HCT116 (cell line): ENCODE data around the gene GRK5. TPM values are rescaled to one million over a fixed set of nuclear protein-coding genes. Genes with fewer than 3 reads are reported as not detected.
A peak's percentile ranks its signal among the peaks of the same experiment; 100 is the strongest.

ENCODE experiments used
- ATAC-seq: fragments of 200-7000 bp; cut with Tn5 transposase; 2 replicates; pipeline ENCODE4 v1.9.1; 2020; ENCODE audit warnings: mild to moderate bottlenecking, moderate library complexity
- BruUV-seq: library from RNA; stranded (reverse); fragments of 400-500 nt; replicated peaks from 2 replicates; lab custom pipeline; 2021; lab: Mats Ljungman, UMichigan
- CTCF ChIA-PET: fragments of 300-600 bp; sonication (Branson Sonifier 250); formaldehyde crosslinking; loops from one replicate; lab custom pipeline; 2021; ENCODE audit warnings: antibody characterized with exemption; lab: Charles Lee
- POLR2A ChIA-PET: fragments of 300-600, 350-600 bp; sonication (Branson Sonifier 250); formaldehyde crosslinking; loops from one replicate; lab custom pipeline; 2021; ENCODE audit warnings: antibody characterized with exemption; lab: Charles Lee
- RAD21 ChIA-PET, 2 experiments: fragments of 300-600 bp; sonication (Branson Sonifier 250); formaldehyde crosslinking; loops; one replicate each; lab custom pipeline; 2023; ENCODE audit warnings: low total read pairs in 2 of 2; ENCODE audit not compliant: uncharacterized antibody in 2 of 2, unreplicated experiment in 2 of 2, low non-redundant PET in 1 of 2; lab: Charles Lee
- DNase-seq: peaks from one replicate; pipeline ENCODE4 v3.0.0-alpha.2; 2010; ENCODE audit warnings: low read depth, low spot score
- H2AFZ ChIP-seq: fragments of 200-600 bp; shearing (Covaris generic), sonication (generic); 2 replicates; pipeline ENCODE4 v1.6.1; 2017; ENCODE audit warnings: low read depth, mixed run types, mixed read lengths, antibody characterized with exemption, low read length; ENCODE audit not compliant: poor library complexity, severe bottlenecking
- H3K27ac ChIP-seq: 2 replicates; pipeline ENCODE4 v1.5.1; 2012; ENCODE audit warnings: low read depth, low read length
- H3K27me3 ChIP-seq: fragments of 200-600 bp; sonication (generic); 2 replicates; pipeline ENCODE4 v1.6.1; 2016; ENCODE audit warnings: mixed run types, low read length, mixed read lengths; ENCODE audit not compliant: insufficient read depth
- H3K36me3 ChIP-seq, 2 experiments: fragments of 200-500 bp in 1 of 2; fragments of 200-600 bp in 1 of 2; sonication (Bioruptor generic) in 1 of 2; sonication (generic) in 1 of 2; 2 replicates each; pipeline versions ENCODE4 v1.5.1 to v1.6.1; 2014 to 2016; ENCODE audit warnings: low read length in 2 of 2, inconsistent platforms in 1 of 2, mixed read lengths in 1 of 2, mixed run types in 1 of 2; ENCODE audit not compliant: insufficient read depth in 2 of 2, control insufficient read depth in 1 of 2
- H3K4me1 ChIP-seq, 2 experiments: fragments of 200-600 bp in 1 of 2; sonication (generic) in 1 of 2; 2 replicates each; pipeline versions ENCODE4 v1.5.1 to v1.6.1; 2012 to 2017; ENCODE audit warnings: low read length in 2 of 2, inconsistent platforms in 1 of 2, mild to moderate bottlenecking in 1 of 2, mixed read lengths in 1 of 2, mixed run types in 1 of 2, moderate library complexity in 1 of 2; ENCODE audit not compliant: insufficient read depth in 2 of 2, control insufficient read depth in 1 of 2
- H3K4me2 ChIP-seq: fragments of 200-600 bp; sonication (generic); 2 replicates; pipeline ENCODE4 v1.6.1; 2017; ENCODE audit warnings: mixed run types, low read length, mixed read lengths
- H3K4me3 ChIP-seq, 2 experiments: fragments of 200-600 bp in 1 of 2; sonication (generic) in 1 of 2; replicated peaks in 1 of 2; 2 replicates each; pipeline ENCODE4 v1.5.1; 2011 to 2016; ENCODE audit warnings: low read length in 2 of 2, control low read depth in 1 of 2, low read depth in 1 of 2, mild to moderate bottlenecking in 1 of 2, mixed read lengths in 1 of 2, mixed run types in 1 of 2
- H3K79me2 ChIP-seq: fragments of 200-600 bp; sonication (generic); 2 replicates; pipeline ENCODE4 v1.6.1; 2017; ENCODE audit warnings: mild to moderate bottlenecking, mixed run types, low read length, moderate library complexity, mixed read lengths; ENCODE audit not compliant: insufficient read depth
- H3K9ac ChIP-seq: fragments of 200-600 bp; sonication (generic); 2 replicates; pipeline ENCODE4 v1.6.1; 2016; ENCODE audit warnings: low read length, mixed read lengths
- H3K9me2 ChIP-seq: fragments of 200-600 bp; sonication (generic), shearing (Covaris generic); 2 replicates; pipeline ENCODE4 v1.6.1; 2017; ENCODE audit warnings: mixed run types, mild to moderate bottlenecking, moderate library complexity; ENCODE audit not compliant: insufficient read depth
- H3K9me3 ChIP-seq, 2 experiments: fragments of 200-500 bp in 1 of 2; fragments of 200-600 bp in 1 of 2; sonication (Bioruptor generic) in 1 of 2; sonication (generic) in 1 of 2; 2 replicates each; pipeline ENCODE4 v1.6.1; 2014 to 2017; ENCODE audit warnings: low read length in 2 of 2, mixed read lengths in 2 of 2, inconsistent platforms in 1 of 2, low read depth in 1 of 2, mild to moderate bottlenecking in 1 of 2, mixed run types in 1 of 2, moderate library complexity in 1 of 2; ENCODE audit not compliant: control insufficient read depth in 1 of 2, insufficient read depth in 1 of 2
- H4K20me1 ChIP-seq: fragments of 200-600 bp; sonication (generic), shearing (Covaris generic); 2 replicates; pipeline ENCODE4 v1.6.1; 2017; ENCODE audit warnings: mixed run types, mild to moderate bottlenecking, moderate library complexity; ENCODE audit not compliant: insufficient read depth
- CBX3 ChIP-seq: IDR thresholded peaks from 2 replicates; pipeline ENCODE4 v1.6.1; 2012; ENCODE audit warnings: low read depth
- CEBPB ChIP-seq: IDR thresholded peaks from 2 replicates; pipeline ENCODE4 v1.6.1; 2012; ENCODE audit warnings: low read depth
- EGR1 ChIP-seq: IDR thresholded peaks from 2 replicates; pipeline ENCODE4 v1.6.1; 2012; ENCODE audit warnings: low read depth
- ELF1 ChIP-seq: IDR thresholded peaks from 2 replicates; pipeline ENCODE4 v1.6.1; 2012; ENCODE audit warnings: low read depth, borderline replicate concordance
- EZH2 ChIP-seq: fragments of 200-600 bp; sonication (generic); IDR thresholded peaks from 2 replicates; pipeline ENCODE4 v1.6.1; 2017; ENCODE audit warnings: antibody characterized with exemption, mixed run types
- FOSL1 ChIP-seq: IDR thresholded peaks from 2 replicates; pipeline ENCODE4 v1.6.1; 2012; ENCODE audit warnings: low read depth
- POLR2A ChIP-seq: IDR thresholded peaks from 2 replicates; pipeline ENCODE4 v1.7.0; 2011; ENCODE audit warnings: borderline replicate concordance; ENCODE audit not compliant: insufficient read depth, insufficient read length; ENCODE audit errors: extremely low read depth
- POLR2AphosphoS5 ChIP-seq: IDR thresholded peaks from 2 replicates; pipeline ENCODE4 v1.6.1; 2011; ENCODE audit warnings: mild to moderate bottlenecking, low read depth, low read length, moderate library complexity
- ZFX ChIP-seq: fragments of 450-650 bp; IDR thresholded peaks from 2 replicates; pipeline ENCODE4 v1.6.1; 2017
- intact Hi-C: fragments of 100-400 bp; cut with micrococcal nuclease; formaldehyde crosslinking; loops from 2 replicates; pipeline ENCODE4 v1.10.0; 2022
- total RNA-seq: library from RNA; stranded (reverse); gene quantifications from one replicate; pipeline ENCODE4 v1.2.1, GENCODE V29; 2021; ENCODE audit not compliant: unreplicated experiment
- TF ChIP-seq, protein P1 (sequence below): IDR thresholded peaks from 2 replicates; pipeline ENCODE4 v1.6.1; 2012; ENCODE audit warnings: low read depth
- TF ChIP-seq, protein P2 (sequence below): IDR thresholded peaks from 2 replicates; pipeline ENCODE4 v1.6.1; 2011; ENCODE audit warnings: mild to moderate bottlenecking, low read length, moderate library complexity; ENCODE audit not compliant: insufficient replicate concordance; ENCODE audit errors: extremely low read depth

GRK5 gene
- total RNA-seq, 1 experiment from 2014 or later = 7.3 TPM

DNA sequence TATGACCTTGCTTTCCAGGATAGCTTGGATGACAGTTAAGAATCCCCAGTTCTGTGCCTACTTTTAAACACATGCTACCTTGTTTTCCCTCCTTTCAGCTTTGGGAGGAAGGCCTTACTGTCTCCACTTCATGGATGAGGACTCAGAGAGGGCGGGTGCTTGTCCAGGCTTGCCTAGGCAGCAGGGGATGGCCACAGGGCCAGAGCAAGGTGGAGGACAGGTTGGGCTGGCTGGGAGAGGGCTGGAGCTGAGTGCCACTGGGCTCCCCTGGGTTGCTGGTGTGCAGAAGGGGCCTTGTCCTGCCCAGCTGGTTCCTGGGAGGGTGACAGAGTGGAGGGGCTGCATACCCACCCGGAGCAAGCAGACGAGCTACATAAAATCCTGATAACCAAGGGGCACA is 117.8 kb downstream of the GRK5 start:
- peak; percentile 41; the same call in 1 of the 2 replicates for ATAC-seq
- no peak for TF ChIP-seq EGR1
- TF ChIP-seq POLR2A = no peak
- TF ChIP-seq ZFX = no peak
- TF ChIP-seq CEBPB = no peak
- no peak for TF ChIP-seq POLR2AphosphoS5
- TF ChIP-seq ELF1 = no peak
- no peak for TF ChIP-seq FOSL1
- TF ChIP-seq, protein P1, sequence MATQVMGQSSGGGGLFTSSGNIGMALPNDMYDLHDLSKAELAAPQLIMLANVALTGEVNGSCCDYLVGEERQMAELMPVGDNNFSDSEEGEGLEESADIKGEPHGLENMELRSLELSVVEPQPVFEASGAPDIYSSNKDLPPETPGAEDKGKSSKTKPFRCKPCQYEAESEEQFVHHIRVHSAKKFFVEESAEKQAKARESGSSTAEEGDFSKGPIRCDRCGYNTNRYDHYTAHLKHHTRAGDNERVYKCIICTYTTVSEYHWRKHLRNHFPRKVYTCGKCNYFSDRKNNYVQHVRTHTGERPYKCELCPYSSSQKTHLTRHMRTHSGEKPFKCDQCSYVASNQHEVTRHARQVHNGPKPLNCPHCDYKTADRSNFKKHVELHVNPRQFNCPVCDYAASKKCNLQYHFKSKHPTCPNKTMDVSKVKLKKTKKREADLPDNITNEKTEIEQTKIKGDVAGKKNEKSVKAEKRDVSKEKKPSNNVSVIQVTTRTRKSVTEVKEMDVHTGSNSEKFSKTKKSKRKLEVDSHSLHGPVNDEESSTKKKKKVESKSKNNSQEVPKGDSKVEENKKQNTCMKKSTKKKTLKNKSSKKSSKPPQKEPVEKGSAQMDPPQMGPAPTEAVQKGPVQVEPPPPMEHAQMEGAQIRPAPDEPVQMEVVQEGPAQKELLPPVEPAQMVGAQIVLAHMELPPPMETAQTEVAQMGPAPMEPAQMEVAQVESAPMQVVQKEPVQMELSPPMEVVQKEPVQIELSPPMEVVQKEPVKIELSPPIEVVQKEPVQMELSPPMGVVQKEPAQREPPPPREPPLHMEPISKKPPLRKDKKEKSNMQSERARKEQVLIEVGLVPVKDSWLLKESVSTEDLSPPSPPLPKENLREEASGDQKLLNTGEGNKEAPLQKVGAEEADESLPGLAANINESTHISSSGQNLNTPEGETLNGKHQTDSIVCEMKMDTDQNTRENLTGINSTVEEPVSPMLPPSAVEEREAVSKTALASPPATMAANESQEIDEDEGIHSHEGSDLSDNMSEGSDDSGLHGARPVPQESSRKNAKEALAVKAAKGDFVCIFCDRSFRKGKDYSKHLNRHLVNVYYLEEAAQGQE = no peak
- TF ChIP-seq CBX3 = no peak
- TF ChIP-seq, protein P2, sequence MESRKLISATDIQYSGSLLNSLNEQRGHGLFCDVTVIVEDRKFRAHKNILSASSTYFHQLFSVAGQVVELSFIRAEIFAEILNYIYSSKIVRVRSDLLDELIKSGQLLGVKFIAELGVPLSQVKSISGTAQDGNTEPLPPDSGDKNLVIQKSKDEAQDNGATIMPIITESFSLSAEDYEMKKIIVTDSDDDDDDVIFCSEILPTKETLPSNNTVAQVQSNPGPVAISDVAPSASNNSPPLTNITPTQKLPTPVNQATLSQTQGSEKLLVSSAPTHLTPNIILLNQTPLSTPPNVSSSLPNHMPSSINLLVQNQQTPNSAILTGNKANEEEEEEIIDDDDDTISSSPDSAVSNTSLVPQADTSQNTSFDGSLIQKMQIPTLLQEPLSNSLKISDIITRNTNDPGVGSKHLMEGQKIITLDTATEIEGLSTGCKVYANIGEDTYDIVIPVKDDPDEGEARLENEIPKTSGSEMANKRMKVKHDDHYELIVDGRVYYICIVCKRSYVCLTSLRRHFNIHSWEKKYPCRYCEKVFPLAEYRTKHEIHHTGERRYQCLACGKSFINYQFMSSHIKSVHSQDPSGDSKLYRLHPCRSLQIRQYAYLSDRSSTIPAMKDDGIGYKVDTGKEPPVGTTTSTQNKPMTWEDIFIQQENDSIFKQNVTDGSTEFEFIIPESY = no peak
- no peak for TF ChIP-seq EZH2
- BruUV-seq = no TSS peak
- H3K4me2 ChIP-seq = 0 out of 2 replicates have a peak overlapping the region, but pooled peaks have one; percentile 3
- H3K9me2 ChIP-seq = no peaks in the 10 kb centered on the region
- intact Hi-C loops = no loop called here
- no peak overlapping the region for H3K9ac ChIP-seq
- ChIA-PET POLR2A (interaction anchor here (0.6 kb wide), 1 partner anchor 163 kb away, joined by 3 read pairs; no protein-coding TSS in a partner anchor), RAD21 (no interaction called here), CTCF (no interaction called here)
- no peaks in the 10 kb centered on the region for H3K36me3 ChIP-seq
- H3K4me1 ChIP-seq = peaks cover 8 to 18% of the 10 kb centered on the region in 2 experiments; a peak in 3 of 4 replicates
- DNase-seq = no peak
- H4K20me1 ChIP-seq = no peaks in the 10 kb centered on the region
- no peaks in the 10 kb centered on the region for H3K27me3 ChIP-seq
- H3K79me2 ChIP-seq = no peaks in the 10 kb centered on the region
- H2AFZ ChIP-seq = no peak overlapping the region
- H3K27ac ChIP-seq = peak overlapping the region; percentile 18; the same call in 1 of the 2 replicates
- H3K9me3 ChIP-seq = no peaks in the 10 kb centered on the region
- no peak overlapping the region for H3K4me3 ChIP-seq
